DMS153 (cell line): ENCODE results near the gene SCUBE3.

Experiments
- DNase-seq: peaks from one replicate; lab custom pipeline; 2025; lab: John Stamatoyannopoulos, UW

SCUBE3 gene

GRCh38 chr6:35181933-35182612 lies 31.7 kb upstream of the SCUBE3 start:
- DNase-seq, result no peak

GRCh38 chr6:35183281-35183680 lies 30.5 kb upstream of the SCUBE3 start:
- DNase-seq, result no peak

GRCh38 chr6:35183935-35184334 lies 29.8 kb upstream of the SCUBE3 start:
- no peak for DNase-seq

GRCh38 chr6:35184580-35185301 lies 29.0 kb upstream of the SCUBE3 start:
- DNase-seq, result no peak

GRCh38 chr6:35185302-35185681 lies 28.5 kb upstream of the SCUBE3 start:
- DNase-seq, result no peak

- no peak for DNase-seq
Observed at GRCh38 chr6:35185971-35186370, 27.8 kb upstream of the SCUBE3 start.

GRCh38 chr6:35186571-35186970 lies 27.2 kb upstream of the SCUBE3 start:
- no peak for DNase-seq

- DNase-seq, result no peak
Observed at GRCh38 chr6:35188886-35189285, 24.9 kb upstream of the SCUBE3 start.

GRCh38 chr6:35190306-35190705 lies 23.4 kb upstream of the SCUBE3 start:
- no peak for DNase-seq

- DNase-seq, result no peak
Observed at GRCh38 chr6:35191889-35192288, 21.9 kb upstream of the SCUBE3 start.

GRCh38 chr6:35192301-35192860 lies 21.4 kb upstream of the SCUBE3 start:
- DNase-seq, result no peak

- no peak for DNase-seq
Observed at GRCh38 chr6:35194390-35194789, 19.4 kb upstream of the SCUBE3 start.

- no peak for DNase-seq
Observed at GRCh38 chr6:35195120-35195780, 18.5 kb upstream of the SCUBE3 start.

GRCh38 chr6:35197196-35197595 lies 16.6 kb upstream of the SCUBE3 start:
- DNase-seq, result no peak

GRCh38 chr6:35199866-35200265 lies 13.9 kb upstream of the SCUBE3 start:
- no peak for DNase-seq

- DNase-seq, result no peak
Observed at GRCh38 chr6:35202066-35202546, 11.7 kb upstream of the SCUBE3 start.

- no peak for DNase-seq
Observed at GRCh38 chr6:35203152-35203670, 10.5 kb upstream of the SCUBE3 start.

- no peak for DNase-seq
Observed at GRCh38 chr6:35203680-35204079, 10.1 kb upstream of the SCUBE3 start.

- no peak for DNase-seq
Observed at GRCh38 chr6:35206346-35206745, 7.4 kb upstream of the SCUBE3 start.

- no peak for DNase-seq
Observed at GRCh38 chr6:35208419-35208818, 5.3 kb upstream of the SCUBE3 start.

GRCh38 chr6:35209081-35209480 lies 4.7 kb upstream of the SCUBE3 start:
- peak; percentile 36 for DNase-seq

- DNase-seq, result no peak
Observed at GRCh38 chr6:35209622-35210247, 4.0 kb upstream of the SCUBE3 start.
